Fibroblast of skin of abdomen (primary cell): ENCODE data around the gene ASIC1.

Experiments used
- DNase-seq: peaks from one replicate; pipeline ENCODE4 v3.0.0-alpha.2; 2013

ASIC1 gene

DNA sequence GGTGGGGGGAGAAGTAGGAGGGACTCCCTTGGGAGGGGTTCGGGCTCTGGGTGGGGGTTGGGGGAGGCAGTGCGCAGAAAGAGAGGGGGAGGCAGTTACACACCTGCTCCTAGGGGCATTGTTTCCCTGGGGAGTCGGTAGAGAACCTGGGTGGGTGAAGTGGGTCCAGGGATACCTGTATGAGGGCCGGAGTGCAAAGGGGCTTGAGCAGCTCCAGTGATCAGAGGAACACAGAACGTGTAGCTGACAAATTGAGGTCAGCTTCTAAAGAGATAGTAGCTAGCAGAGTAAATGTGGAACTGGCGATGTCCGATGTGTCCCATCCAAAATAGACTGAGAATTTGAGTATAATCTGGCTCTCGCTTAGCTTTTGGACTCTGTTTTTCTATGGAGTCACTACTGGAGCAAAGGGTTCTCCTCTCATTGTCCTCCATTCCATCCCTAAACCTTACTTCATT is 28.2 kb downstream of the ASIC1 start:
- no peak for DNase-seq

DNA sequence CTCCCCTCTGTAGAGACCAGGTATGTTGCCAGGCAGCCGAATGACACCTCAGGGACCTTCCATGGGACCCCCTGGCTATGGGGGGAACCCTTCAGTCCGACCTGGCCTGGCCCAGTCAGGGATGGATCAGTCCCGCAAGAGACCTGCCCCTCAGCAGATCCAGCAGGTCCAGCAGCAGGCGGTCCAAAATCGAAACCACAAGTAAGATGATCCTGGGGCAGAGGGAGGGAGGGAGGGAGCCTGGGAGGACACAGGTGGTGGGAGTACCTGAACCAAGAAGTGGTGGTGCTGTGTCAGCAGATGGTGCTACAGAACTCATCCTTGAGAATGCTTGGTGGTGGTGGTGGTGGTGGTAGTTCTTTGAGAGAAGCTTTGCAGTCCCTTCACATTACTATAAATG is 28.8 kb downstream of the ASIC1 start:
- no peak for DNase-seq

DNA sequence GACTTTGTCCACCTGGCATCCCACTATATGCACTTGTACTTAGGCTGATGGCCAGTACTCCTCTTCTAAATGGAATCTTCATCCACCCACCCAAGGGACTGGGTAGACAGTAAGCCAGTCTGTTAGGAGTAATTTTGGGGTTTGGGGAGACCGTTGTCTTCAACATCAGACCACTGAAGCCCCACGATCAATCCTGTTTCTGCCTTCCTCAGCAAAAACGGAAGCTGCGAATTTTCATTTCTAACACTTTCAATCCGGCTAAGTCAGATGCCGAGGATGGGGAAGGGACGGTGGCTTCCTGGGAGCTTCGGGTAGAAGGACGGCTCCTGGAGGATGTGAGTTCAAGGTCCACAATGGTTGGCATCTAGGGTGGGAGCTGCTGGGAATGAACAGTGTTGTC is 29.8 kb downstream of the ASIC1 start:
- no peak for DNase-seq

DNA sequence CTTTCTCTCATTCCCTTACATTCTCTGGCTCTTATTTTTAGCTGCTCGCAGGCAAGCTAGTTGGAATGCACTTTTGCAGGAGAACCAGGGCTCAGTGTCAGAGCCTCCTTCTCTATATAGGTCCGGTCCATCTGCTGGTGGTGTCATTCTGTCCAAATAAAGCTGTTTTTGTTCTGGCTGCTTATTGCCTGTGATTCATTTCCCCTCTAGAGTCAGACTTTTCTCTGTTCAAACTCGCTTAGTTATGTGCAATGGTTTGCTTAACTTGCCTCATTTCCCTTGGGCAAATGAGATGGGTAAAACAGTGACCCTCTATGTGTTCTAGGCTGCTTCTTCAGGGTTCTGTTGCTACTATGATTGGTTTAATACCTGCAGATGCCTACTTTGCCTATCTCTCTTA is 30.6 kb downstream of the ASIC1 start:
- DNase-seq: peak; percentile 44

DNA sequence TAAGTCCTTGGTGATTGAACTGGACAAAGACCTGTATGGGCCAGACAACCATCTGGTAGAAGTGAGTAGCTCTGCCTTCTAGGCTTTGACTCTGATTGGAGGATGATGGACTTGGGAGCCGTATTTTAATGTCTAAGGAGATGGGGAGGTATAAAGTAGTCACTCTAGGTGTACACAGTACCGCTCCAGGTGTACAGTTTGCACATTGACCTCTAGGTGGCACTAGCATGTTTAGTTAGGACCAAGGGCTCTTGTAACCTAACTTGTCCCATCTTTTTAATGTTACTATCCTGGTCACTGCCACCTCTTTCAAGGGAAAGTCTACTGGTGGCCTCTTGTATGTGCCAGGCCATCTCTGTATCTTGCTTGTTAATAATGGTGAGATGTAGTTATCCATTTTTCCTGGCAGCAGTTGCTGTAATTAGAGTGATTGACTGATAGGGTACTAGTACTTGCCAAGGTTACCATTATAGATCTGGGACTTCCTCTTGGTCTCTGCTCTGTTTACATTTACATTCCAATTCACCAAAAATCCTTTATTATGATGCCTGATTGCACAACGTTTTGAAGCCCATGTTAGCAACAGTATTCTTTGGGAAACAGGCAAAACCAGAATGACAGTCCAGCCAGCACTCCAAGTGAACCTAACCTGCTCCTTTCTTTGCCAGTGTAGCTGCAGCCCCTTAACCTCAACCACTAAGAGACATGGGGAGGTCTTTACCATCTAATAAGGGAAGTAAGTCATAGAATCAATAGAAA is 31.4 kb downstream of the ASIC1 start:
- peak; percentile 33 for DNase-seq

DNA sequence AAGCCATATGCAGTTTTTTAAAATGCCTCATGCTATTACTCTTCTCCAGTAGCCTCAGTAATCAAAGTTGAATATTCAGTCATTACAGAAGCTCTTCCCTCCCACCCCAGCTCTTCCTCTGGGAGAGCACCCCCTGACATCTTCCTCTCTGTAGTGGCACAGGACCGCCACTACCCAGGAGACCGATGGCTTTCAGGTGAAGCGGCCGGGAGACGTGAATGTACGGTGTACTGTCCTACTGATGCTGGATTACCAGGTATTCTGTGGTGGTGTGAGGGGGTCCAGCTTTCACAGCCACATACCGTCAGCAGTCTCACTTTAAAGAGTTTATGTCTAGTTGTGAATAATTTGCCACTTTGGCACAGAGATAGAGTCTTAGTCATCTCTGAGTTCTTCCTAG is 32.3 kb downstream of the ASIC1 start:
- DNase-seq: no peak

DNA sequence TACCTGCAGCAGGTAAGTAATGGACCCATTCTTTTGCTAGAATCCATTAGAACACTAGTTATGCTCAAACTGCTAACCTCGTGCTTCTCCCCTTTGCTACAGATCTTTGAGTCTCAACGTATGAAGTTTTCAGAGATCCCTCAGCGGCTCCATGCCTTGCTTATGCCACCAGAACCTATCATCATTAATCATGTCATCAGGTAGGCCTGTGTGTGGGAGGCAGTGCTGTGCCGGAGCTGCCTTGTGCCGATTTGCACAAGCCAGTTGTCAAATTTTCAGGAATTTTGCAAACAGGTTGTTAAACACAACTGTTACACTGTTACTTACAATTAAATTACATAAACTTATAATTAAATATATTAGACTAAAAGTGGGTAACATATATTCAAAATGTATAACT is 33.0 kb downstream of the ASIC1 start:
- DNase-seq: no peak

DNA sequence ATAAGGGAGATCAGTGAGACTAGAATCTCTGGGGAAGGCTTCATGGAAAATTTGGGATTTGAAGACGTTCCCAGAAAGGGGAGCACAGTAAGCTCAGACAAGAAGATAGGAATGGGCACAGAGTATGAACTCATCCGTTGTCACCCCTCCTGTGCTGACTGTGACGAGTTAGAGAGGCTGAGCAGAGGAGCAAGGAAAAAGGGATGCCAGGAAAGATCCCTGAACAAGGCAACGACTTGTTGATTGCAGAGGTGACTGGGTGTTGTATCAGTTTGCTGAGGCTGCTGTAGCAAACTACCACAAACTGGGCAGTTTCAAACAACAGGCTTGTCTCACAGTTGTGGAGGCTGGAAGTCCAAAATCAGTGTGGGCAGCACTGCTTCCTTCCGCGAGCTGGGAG is 40.6 kb downstream of the ASIC1 start:
- DNase-seq: no peak

DNA sequence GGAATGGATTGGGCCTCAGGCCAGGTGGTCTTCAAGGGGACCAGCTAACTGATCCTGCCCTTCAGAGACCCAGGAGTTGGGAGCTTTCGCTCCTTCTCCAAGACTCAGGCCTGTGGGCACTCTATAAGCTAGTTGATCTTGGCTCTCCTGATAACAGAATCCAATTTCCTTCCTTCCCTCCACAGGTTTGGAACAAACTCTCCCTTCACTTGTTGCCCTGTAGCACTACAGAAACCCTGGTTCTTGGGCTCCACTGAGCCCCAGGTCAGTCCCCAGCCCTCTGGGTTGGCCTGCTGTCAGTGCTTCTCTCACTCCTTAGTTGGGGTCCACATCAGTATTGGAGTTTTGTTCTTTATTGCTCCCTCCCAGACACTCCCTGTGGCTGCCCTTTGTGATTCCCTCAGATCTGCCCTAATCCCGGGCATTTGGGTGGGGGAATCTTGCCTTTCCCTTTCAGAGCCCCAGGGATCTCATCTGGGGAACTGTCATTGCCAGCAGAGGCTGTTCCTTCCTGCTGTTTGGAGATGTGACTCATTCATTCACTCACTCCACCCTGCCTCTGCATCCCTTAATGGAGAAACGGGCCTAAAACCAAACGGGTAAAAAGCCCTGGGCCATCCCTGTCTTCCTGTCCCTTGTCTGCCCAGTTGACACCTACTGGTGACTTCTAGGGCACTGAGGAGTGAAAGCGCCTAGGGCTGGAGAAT is 42.1 kb downstream of the ASIC1 start:
- DNase-seq: no peak

DNA sequence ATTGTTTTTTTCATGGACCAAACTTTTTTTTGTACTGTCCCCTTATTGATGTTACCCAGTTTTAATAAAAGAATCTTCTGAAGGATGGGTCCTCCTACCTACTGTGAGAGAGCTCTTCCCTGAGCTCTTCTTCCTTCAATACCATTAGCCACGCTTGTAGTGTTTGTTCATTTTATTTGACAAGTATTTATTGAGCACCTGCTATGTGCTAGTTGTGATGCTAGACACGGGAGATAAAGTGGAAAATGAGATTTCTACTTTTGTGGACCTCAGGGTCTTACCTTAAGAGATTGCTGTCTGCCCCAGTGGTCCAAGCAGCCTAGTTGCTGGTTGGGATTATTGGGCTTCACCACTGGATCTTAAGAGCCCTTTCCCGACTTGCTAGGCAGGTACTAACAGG is 43.2 kb downstream of the ASIC1 start:
- no peak for DNase-seq

DNA sequence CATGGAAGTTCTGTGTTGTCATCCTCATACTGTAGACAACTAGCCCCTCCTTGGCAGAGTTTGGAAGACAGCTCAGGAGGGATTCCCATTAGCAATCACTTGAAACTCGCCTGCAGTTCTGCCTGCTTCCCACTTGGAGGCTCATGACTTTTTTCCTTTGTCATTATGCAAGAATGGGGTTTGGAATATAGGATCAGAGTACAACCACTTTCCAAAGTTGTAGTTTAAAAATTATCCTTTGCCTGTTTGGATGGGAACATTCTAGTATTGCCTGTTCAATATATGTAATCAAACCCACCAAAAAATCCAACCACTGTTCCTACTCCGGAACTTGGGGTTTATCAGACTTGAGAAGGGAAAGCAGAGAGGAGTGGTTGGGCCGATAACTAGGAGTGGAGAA is 44.3 kb downstream of the ASIC1 start:
- DNase-seq: peak; percentile 55

DNA sequence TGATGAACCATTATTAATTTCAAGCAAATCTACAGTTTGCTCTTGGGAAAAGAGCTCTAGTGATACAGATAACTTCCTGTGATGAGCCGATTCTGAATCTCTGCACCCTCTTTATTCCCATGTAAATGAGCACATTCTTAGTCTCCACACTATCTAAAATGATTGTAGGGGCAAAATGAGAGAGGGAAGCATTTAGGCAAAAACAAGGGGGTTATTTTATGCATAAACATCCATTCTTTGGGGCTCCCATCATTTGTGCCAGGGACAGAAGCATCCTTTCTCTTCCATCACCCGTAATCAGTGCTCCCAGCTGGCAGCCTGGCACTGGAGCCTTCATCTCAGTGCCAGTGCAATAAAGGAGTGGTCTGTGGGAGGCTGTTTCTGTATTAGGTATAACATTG is 44.7 kb downstream of the ASIC1 start:
- DNase-seq: no peak

DNA sequence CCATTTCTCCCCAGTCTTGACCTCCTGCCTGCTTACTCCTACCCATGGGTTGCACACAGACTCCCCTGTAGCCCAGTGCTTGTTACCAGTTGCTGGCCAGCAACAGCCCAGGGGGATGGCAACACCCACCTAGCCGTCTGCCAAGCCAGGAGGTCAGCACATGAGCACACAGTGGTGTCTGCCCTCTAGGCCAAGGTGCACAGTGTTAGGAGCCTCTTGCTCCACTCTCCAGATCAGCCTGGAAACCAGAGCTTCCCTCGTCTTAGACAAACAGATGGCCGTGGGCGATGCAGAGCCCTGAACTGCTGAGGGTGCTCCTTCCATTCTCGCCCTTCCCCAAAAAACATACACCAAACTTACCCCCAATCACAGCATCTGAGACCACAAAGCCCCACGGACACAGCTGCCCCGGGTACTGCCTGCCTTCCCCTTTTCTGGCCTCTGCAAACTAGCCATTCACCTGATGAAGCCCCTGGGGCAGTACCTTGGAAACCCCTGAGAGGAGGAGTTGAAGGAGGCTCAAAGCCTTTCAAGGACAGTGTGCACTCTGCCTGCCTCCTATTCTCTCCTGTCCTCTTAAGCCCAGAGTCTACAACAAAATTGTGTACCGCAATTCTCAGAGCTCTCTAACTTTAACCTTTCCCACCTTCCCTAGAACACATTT is 45.4 kb downstream of the ASIC1 start:
- no peak for DNase-seq

DNA sequence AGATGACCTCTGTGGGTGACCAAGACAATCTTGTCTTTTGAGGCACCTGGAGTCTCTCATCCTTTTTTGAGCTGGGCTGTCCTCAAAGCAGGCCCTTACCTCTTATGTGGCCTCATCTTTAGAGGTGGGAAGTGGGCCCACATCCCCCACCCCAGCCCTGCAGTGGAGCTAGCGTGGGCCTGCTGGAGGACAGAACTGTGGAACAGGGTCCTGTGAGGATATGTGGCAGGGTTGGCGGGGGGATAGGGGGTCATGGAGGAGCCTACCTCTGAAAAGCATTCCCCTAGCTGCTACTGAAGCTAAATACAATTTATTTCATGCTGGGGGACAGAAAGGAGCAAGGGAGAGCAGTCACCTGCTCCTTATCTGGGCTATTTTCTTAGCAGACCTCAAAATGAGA is 46.0 kb downstream of the ASIC1 start:
- DNase-seq: no peak

DNA sequence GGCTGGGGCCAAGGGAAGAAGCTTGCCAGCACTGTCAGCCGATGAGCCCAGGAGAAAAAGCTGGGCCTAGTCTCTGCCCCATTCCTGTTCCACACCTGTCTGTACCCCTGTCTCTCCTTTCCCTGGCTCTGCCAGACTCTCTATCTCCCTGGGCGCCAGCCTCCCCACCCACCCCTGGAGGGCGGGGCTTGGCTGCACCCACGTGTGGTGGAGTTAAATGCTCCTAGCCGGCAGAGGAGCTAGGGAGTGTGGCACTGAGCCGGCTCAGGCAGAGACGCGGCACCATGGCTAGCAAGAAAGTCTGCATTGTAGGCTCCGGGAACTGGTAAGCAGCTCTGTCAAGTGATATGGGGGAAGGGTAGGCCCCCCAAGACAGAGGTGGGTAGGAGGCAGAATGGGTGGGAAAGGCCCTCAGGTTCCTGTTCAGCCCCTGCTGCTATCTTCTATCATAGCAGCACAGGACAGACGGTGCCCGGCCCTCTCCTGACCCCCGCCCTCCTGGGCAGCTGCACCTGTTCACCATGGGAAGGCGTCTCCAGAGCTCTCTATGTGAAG is 46.4 kb downstream of the ASIC1 start, which contains the start of gene GPD1:
GPD1 (plus strand) TSS at position 242 of the 555 bp plus-strand sequence; CDS start at position 285, 43 bp downstream.
- no peak for DNase-seq

DNA sequence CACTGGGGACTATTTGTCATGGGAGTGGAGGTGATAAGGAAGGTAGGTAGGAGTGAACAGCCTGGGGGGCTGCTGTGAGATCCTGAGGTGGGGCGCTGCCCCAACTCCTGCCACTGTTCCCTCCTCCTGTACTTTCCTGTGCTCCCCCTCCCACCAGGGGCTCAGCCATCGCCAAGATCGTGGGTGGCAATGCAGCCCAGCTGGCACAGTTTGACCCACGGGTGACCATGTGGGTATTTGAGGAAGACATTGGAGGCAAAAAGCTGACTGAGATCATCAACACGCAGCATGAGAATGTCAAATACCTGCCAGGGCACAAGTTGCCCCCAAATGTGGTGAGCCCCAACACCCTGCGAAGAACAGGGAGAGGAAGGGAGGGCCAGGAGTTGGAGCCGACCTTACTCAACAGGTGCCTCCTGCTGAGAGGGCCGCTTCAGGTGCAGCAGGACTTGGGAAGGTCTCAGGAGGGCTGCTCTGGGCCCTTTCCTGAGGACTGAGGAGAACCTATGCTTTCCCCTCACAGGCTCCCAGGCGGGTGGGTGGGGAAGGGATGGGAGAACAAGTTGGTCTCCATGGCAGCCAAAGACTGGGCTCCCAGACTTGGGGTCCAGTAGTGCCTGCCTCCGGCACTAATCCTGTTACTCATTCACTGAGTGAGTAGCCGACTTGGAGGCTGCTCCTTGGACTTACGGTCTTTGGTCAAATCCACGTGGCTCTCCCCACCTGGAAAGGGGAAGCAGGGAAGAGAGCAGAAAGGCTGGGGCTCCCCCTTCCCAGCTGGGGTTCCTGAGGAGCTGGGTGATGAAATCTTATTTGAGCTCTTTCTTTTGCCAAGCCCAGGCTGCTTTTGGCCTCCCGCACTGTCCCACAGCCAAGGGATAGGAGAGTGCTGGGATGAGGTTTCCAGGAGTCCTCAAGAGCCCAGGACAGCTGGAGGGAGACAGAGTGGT is 47.3 kb downstream of the ASIC1 start:
- DNase-seq: no peak

DNA sequence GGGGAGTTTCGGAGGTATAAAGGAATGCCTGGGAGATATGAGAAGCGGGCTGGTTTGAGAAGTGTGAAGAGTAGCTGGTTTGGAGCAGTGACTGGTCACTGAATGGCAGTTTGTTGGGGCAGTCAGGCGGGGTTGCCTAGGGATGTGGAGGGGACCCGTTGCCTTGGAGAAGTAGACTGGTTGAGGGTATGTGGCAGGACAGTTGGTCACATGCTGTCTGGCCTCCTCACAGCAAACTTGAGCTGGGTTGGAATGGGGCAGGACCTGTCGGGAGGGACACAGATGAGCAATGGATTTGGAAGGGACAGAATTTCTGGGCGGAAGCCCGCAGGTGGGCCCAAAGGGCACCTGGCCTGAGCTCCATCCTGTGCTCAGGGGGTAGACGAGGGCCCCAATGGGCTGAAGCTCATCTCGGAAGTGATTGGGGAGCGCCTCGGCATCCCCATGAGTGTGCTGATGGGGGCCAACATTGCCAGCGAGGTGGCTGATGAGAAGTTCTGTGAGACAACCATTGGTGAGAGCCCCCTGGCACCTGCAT is 48.6 kb downstream of the ASIC1 start:
- no peak for DNase-seq

DNA sequence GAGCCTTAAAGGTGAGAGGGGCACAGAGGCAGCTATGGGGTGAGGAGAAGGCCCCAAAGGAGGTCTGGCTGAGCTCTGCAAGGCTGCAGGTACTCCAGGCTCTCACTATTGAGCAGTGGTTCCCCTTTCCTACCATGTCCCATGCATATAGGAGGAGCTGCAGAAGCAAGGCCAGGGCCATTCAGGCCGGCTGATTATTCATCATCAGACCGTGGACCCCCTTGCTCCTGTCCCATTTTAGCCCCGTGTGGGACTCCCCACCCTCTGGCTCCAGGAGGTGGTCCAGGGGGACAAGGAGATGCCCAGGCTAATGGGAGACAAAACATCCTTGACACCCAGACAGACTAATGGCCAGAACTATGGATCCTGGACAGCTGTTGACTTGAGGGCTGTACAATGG is 49.5 kb downstream of the ASIC1 start:
- DNase-seq: no peak

DNA sequence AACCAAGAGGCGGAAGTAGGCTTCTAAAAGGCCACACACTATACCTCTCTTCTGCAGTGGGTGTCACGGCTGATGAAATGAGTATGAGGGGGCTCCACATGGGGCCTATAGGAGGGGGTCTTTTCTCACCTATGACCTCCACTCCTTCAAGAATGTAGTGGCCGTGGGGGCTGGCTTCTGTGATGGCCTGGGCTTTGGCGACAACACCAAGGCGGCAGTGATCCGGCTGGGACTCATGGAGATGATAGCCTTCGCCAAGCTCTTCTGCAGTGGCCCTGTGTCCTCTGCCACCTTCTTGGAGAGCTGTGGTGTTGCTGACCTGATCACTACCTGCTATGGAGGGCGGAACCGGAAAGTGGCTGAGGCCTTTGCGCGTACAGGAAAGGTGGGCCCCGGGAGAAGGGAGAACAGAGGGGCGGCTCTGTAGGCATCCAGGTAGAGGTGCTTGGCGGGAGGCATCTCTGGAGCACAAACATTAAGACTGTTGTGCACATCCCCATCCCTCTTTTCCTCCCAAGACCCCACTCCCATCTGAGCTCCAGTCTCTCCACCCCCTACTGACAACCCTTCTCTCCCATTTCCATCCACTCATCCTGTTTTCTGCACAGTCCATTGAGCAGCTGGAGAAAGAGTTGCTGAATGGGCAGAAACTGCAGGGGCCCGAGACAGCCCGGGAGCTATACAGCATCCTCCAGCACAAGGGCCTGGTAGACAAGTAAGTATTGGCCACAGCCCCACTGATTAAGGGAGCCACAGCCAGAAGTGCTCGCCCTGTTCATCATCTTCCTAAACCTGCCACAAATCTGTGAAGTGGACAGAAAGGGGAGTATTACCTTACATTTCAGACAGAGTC is 50.2 kb downstream of the ASIC1 start:
- DNase-seq: no peak

DNA sequence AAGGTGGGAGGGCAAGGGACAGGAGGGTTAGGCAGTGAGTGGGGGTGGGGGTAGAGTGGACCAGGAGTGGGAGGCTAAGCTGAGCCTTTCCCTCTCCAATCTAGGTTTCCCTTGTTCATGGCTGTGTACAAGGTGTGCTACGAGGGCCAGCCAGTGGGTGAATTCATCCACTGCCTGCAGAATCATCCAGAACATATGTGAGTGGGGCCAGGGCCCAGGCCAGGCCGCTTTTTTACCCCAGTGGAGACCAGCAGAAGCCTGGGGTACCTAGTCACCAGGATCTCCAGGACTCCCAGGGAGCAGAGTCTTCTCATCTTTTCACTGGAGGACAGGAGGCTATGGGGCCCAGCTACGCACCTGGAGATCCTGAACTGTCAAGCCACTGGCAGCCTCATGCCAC is 51.9 kb downstream of the ASIC1 start:
- DNase-seq: no peak
